ENCODE measurements around the gene XPO6. TPM values are rescaled to one million over a fixed set of nuclear protein-coding genes. Genes with fewer than 3 reads are reported as not detected.

Gene XPO6
- total RNA-seq, 1 donor from 2014 or later, result 25.7 TPM

DNA sequence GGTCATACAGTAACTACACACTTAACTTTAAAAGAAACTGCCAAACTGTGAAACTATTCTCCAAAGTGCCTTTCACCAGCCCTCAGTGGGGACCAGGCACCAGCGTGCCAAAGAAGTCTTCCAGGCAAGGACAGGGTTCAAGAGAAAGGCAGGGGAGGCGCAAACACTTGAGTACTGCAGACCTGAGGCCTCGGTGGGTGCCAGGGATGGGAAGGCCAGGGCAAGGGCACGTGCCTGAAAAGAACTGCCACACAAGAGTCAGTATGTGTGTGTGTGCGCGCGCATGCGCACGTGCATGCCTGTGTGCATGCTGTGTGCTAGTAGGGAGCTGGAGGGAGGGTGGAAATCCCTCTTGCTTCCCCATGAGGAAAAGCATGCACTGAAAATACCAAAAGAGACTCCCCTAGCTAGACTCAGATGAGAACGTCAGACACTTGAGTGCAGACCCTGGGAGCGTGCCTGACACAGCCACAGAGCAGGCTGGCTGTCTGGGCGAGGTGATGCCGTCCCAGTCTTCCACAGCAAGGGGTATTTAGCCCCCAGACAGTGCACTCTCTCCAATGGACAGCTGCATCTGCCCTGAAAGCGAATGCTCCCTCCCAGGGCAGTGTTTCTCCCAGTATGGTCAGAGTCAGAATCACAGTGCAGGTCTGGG lies 108.1 kb downstream of the XPO6 start:
- ATAC-seq (no peak), DNase-seq (no peak)
- intact Hi-C loops (cut with micrococcal nuclease), result no loop called here

DNA sequence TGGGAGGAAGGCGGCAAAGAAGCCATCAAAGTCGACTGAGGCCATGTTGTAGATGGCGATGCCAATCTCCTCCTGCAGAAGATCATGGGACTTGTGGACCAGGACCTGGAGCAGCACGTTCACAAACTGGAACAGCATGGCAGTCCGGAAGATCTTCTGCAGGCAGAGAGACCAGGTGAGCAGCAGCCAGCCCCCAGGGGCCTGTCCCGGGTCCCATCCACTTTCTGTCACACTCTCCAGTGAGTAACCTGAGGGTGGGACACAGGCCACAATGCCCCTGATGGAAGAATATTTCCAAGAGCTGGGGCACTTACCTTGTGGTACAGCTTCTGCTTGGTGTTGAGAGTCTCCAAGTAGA lies 110.3 kb downstream of the XPO6 start:
- DNase-seq, result no peak
- ATAC-seq, result no peak
- intact Hi-C loops (cut with micrococcal nuclease), result no loop called here

DNA sequence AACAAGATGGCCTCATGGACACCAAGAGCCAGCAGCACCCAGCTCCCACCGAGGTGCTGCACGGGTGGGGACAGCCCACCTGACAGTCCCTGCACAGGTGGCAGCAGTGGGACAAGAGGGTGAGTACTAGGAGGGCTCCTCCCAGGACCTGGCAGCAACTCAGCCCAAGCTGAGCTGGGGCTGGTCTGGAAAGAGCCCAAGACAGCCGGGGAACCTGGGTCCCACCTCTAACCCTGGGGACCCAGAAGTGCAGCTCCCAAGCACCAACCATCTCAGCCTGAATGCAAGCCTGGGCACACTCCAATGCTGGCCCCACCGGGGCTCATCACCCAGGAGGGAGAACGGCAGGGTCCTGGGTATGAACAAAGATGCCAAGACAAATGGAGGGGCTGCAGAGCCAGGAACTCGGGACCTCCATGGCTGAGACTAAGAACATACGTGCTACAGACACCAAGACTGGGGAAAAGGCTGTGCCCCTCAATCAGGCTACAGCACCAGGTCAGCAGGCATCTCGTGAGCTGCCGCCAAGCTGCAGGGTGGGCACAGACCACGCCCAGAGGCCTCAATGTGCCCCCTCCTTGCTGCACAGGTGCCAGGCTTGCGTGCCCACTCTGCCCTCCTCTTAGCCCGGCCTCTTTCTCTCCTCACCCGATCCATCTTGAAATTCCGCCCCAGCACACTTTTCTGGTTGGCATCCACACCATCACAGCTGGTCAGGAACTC lies 110.8 kb downstream of the XPO6 start:
- ATAC-seq (no peak), DNase-seq (no peak)
- intact Hi-C loops (cut with micrococcal nuclease), result no loop called here

DNA sequence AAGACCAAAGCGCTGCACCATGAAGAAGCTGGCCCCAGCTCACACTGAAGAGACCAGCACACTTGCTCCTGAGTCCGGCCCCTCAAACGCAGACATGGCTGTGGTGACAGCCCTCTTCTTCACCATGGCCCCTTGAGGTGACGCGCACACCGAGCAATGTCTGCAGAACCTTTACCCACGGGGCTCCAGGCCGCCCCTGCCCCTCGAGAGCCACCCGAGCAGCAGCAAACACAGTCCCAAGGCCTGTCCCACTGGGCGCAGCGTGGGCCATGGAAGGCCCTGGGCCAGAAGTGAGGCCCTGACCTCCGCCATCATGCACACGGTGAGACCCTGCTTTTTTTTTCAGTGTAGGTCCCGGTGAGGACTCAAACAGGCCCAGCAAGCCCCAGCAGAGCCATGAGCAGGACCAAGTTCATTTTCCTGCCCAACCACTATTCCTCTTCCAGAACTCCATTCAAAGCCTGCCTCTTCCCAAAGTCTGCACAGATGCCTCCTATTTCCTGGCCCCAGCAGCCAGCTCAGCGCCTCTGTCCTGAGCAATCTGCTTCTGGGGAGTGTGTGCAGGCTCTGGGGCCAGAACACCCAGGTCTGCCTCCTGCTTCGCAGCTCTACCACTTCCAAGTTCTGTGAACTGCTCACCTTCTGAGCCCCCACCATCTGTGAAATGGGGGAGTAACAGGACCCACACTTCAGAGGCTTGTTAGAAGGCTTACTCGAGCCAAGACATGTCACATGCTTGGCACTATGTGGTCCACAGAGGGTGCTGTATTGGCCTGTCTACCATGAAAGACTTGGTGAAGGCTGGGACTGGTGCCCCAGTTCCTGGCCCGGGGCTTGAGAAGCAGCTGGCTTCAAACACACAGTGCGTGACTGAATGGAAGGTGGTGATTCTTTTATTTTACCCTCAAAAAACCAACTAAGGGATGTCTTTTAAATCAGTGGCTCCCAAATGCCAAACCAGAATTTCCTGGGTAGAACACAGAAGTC lies 112.5 kb downstream of the XPO6 start:
- no peak for DNase-seq
- no peak for ATAC-seq
- intact Hi-C loops (cut with micrococcal nuclease), result no loop called here

DNA sequence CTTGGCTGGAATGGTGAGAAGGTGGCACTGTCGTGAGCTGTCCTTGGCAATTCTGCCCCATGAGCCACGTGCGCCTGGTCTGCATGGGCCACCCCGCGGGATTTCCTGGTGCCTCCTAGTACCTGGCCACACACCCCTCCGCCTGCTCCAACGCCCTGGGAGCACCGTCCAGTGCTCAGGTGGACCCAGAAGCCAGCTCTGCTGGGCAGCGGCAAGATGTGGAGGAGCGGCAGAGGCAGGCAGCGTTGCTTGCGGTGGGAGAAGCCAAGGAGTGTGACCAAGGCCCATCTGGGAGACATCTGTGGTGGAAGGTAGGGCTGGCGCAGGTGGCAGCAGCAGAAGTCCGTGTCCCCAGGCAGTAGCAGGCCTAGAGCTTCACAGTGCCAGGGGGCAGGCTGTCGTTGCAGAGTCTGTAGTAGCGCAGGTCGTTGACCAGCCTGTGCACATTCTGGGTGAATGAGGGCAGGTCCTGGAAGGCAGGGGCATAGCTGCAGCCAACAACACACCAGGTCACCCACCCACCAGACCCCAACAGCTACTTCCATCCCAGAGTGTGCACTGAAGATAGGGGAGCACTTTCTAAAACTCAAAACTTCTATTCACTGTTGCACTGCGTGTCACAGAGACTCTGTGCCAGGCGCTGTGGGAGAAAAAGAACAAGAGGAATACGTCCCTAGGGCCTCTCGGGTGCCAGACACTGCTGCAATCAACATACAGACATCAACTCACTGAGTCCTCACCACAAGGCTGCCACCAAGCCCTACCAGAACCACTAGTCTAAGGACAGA lies 113.4 kb downstream of the XPO6 start:
- intact Hi-C loops (cut with micrococcal nuclease), result no loop called here
- DNase-seq (no peak), ATAC-seq (no peak)

DNA sequence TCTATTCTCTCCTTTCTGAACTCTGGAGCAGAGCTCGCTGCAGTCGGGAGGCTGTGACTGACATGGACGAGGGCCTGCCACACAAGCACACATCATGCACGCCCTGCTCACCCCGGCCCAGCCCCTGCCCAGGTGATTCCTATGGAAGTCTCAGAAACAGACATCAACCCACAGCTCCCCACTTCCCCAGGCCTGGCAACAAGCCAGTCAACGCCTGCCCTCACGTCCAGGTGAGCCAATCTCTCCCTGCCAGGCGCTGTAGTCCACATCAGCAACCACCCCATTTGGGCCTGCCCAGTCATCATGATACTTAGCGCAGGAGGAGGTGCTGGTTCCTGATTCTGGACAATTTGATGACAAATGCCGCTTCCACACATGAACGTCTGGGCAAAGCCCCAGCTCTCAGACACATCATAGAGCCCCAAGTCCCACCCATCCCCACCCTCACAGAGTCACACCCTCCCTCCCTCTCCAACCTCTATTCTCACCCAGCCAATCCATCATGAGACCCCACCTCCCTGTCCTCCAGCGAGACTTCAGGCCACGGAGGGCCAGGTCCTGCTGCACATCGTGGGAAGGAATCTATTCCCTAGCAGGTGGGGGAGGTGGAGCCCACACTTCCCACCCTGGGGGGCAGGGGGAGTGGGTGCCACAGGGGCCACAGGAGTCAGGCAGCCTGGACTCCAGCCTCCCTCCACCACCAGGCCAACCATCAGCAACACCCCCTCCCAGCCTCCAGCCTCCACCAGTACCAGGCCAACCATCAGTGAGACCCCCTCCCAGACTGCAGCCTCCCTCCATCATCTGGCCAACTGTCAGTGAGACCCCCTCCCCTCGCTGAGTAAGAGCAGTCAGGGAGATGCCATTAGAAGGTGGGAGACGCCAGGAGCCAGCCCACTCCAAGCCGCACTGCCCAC lies 114.5 kb downstream of the XPO6 start:
- no peak for ATAC-seq
- no peak for DNase-seq
- intact Hi-C loops (cut with micrococcal nuclease), result no loop called here

DNA sequence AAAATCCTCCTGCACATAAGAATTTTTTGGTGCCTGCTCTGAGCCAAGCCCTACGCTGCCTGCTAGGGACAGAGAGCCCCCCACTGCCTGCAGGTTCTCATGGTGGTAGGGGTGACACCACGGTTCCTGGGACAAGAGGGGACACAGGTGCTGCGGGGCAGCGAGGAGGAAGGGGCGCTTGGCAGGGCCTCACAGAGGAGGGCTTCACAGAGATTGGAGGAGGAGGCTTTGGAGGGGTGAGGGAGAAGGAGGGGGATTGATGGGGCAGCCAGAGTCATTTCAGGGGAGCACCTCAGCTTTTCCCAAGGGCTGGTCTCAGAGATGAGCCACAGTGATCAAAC lies 118.4 kb downstream of the XPO6 start:
- no peak for DNase-seq
- no peak for ATAC-seq
- intact Hi-C loops (cut with micrococcal nuclease), result no loop called here

DNA sequence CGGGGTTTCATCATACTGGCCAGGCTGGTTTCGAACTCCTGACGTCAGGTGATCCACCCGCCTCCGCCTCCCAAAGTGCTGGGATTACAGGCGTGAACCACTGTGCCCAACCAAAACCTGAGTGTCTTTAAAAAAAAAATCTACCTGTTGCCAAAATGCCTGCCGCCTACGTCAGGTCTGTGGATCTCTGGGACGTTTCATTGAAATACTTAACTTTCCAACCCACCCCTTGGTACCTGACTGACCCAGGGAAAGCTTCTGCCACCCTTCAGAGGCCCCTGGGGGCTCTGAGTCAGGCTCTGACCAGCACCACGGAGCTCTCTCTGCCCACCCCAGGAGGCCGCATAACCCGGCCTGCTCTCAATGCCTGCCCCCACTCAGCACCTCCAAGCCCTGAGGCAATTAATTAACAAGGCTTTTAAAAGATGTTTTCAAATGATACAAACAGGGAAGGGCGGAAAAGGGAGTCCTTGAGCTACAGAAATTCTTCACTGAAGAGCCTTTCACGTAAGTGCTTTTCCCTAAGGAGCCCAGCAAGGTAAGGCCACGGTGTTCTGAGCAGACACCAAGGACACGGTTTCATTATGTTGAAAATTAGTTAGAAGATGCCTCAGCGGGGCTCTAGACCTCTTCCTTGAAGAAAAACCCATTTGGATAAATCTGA lies 118.9 kb downstream of the XPO6 start:
- ATAC-seq (no peak), DNase-seq (no peak)
- intact Hi-C loops (cut with micrococcal nuclease), result no loop called here

DNA sequence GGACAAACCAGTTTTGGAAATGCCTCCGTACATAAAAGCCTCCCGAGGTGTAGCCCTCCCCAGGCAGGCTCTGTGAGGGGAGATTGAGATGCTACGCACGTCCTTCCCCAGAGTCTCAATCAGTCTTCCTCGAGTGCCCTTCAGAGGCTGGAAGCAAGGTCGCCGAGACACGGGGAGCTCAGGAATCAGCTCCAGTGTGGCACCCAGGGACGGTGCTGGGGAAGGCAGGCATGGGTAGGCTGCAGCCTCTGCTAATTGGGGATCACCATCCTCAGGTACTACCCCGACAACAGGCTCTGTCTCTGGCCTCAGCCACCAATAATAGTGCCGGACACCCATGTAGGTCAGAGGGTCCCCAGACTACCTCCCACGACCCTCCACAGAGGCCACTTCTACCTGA lies 120.1 kb downstream of the XPO6 start:
- intact Hi-C loops (cut with micrococcal nuclease), result no loop called here
- ATAC-seq (no peak), DNase-seq (no peak)

DNA sequence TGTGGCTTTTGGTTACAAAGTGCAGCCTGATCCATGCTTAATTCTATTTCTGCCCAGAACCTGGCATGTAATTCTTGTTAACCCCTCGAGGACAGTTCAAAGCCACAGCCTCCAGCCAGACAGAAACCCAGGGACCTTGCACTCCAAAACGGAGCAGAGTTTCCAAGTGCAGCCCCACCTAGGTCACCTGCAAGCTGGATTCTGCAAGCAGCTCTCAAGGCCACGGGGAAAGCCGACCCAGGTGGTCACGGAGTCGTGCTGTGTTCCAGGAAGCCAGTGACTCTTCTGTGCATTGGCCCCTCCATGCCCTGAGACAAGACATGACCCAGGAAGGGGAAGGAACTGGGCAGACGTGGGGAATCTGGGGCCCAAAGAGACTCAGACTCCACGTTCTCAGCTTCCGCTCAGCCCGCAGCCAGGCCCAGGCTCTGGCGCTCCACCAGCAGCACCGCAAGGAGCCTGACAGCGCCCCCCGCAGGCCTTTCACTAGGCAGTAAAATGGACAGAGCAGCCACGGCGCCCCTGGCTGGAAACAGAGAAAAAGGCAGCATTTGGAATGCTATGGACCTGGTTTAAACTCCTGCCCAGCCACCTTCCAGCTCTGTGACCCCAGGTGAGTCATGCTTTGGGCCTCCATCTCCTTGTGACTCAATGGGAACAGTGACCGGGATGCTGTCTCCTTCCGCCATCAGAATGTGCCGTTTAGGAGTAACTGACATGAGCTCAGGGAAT lies 121.0 kb downstream of the XPO6 start:
- intact Hi-C loops (cut with micrococcal nuclease), result no loop called here
- DNase-seq, result no peak
- ATAC-seq, result no peak

DNA sequence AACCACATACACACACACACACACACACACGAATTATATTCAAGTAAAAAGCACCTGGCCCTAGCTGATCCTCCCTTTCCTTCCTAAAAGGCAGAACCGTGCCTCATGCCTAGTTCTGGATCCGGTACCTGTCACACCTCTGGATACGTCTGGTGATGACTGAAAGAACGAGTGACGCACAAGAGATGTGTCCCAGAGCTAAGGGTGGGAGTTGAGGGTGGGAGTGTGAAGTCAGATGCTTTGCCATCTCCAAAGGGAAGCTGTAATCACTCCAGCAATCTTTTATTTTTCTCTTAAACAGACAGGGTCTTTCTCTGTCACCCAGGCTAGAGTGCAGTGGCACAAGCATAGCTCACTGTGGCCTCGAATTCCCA lies 121.8 kb downstream of the XPO6 start:
- no peak for DNase-seq
- intact Hi-C loops (cut with micrococcal nuclease), result no loop called here
- no peak for ATAC-seq

DNA sequence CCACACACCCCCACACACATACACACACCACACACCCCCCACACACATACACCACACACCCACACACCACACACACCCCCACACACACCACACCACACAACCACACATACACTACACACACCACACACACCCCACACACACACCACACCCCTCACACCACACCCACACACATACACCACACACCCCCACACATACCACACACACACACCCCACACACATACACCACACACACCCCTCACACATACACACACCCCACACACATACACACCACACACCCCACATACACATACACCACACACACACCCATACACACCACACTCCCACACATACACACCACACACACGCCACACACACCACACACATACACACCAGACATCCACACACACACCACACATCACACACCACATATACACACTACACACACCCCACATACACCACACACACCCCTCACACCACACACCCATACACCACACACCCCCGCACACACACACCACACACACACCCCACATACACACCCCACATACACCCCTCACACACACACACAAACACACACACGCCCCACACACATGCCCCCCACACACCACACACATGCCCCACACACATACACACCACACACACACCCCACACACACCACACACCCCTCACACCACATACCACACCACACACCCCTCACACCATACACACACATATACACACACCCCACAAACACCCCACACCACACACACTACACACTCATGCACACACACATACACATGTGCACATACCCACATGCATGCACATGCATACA lies 122.4 kb downstream of the XPO6 start:
- ATAC-seq (no peak), DNase-seq (no peak)
- intact Hi-C loops (cut with micrococcal nuclease), result no loop called here

DNA sequence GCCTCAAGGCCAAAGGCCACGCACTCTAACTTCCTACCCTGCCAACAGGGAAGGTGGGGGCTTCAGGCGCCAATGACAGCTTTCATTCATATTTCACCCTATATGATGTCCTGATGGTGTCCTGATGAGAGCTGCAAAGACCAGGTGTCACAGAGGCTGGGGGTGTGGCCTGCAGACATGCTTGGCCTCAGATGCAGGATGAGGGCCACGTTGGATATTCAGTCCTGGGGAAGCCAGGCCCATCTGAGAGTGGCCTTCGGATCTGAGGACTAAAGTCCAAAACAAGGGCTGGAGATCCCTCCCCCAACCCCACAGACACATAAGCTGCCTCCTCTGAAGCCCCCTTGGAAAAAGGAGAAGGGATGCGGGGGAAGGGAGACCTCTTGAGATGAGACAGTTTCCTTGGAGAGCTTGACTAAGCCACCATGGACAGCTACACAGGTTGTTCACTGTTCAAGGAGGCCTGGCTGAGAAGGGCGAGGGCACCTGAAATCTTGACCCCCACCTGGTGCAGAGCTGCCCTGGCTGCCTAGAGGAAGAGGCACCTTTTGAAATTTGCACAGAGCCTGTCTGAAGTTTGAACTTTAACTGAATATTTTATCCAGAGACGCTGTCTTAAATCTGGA lies 124.0 kb downstream of the XPO6 start:
- ATAC-seq (no peak), DNase-seq (no peak)
- intact Hi-C loops (cut with micrococcal nuclease), result no loop called here

DNA sequence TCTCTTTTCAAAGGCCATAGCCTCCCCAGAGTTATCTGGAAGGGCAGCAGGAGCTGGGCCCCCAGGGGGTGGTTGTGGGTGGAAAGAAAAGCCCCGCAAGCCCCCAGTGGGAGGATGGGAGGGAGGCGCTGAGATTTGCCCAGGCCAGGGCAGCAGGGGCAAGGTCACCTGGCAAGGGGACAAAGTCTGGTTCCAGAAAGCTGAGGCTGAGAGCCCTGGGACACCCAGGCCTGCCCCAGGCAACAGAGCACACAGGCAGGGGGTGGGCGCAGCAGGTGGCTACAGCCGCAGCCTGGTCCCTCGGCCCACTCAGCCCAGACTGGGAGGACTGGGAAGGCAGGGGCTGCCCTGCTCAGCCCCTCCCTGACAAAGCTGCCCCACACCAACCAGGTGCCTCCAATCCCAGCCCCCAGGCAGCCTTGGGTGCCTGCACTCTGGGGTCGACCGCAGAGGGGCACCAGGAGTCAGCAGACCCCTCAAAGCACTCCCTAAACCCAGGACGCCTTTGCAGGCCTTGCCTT lies 124.6 kb downstream of the XPO6 start:
- ATAC-seq, result no peak
- intact Hi-C loops (cut with micrococcal nuclease), result no loop called here
- peak; percentile 6 for DNase-seq

DNA sequence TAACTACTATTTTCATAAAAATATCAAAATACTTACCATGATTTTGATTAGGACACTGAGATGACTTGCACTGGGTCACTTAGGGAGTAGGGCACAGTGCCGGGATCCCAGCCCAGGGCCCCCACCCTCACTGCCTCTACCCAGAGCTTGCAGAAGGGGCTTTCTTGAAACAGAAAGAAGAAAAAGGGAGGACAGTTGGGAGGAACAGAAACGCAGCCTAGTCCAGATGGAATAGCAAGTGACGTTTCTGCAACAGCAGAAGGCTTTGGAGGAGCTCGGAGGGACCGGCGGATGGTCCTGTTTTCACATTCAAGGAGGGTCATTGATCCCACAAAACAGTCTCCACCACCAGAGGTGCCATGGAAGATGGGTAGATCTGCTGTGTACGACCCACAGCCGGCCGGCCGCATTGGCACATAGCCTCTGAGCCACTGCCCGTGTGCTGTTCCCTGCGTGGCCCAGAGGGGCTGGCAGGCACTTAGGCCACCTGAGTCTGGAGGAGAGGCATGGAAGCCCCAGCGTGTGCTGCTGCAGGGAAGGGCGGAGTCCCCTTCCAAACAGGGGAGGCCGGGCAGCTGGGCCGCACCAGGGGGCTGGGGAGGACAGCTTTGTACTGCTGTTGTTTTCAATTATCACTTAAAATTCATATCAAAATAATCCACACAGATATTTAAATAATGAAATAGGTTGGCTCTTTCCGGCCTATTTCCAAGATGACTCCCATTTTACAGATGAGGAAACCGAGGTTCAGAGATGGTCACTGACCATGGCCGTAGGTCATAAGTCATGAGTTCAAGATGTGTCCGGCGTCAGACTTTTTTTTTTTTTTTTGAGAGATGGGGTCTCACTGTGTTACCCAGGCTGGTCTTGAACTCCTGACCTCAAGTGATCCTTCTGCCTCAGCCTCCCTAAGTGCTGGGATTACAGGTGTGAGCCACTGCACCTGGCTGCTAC lies 125.3 kb downstream of the XPO6 start:
- intact Hi-C loops (cut with micrococcal nuclease), result no loop called here
- DNase-seq (no peak), ATAC-seq (no peak)

Data from left ventricle myocardium superior (tissue), 1 donor.